GM21515 (cell line): ENCODE data around the gene NOD1.
A peak's percentile ranks its signal among the peaks of the same experiment; 100 is the strongest.
"Not testable (repeated sequence)": the region's sequence is repeated elsewhere in the genome, so short reads cannot be mapped to it uniquely, and the experiment has no call there.

Source experiments
- ATAC-seq: cut with Tn5 transposase; IDR thresholded peaks from one replicate; pipeline ENCODE4 v1.9.1; 2021; ENCODE audit not compliant: unreplicated experiment

NOD1 gene

DNA sequence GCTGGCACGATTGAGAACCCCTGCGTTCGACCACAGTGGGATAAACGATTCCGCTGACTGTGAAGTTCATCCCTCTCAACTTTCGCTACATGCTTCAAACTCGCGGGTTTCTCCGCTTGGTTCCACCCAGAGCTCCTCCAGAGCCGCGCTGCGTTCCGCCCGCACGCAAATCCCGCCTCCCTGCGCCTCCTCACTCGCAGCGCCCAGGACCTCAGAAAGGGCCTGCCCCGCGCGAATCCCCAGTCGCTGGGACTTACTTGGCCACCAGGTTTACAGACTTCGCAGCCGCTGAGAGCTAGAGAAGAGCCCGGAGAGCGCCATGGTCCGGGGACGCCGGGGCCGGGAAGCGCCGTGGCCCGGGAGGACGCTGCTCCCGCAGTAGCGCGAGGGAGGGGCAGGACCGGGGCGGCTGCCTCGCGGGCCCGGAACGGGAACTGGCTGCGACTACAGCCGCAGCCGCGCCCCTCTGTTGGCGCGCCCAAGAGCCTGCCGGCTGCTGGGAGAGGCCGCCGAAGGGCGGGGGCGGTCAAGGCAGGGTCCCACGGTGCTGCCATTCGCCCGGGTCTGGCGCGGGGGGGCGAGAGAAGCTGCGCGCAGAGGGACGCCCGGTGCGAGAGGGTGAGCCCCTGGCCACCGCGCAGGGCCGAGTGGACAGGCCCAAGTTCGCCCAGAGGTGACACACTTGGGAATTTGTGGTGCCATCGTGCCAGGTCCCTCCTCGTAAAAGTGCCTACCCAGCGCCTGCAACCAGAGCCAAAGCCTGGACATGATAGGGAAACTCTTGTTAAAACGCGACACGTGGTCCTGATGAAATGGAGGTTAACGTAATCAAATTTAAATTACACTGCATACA is at the start of gene NOD1:
Gene NOD1 (minus strand): TSS at position 436 of the 853 bp plus-strand sequence. CDS start 21,863 bp downstream, outside the sequence.
- peak; percentile 95 for ATAC-seq

GRCh38 chr7:30527297-30527696 is 48.7 kb upstream of the NOD1 start:
- not testable (repeated sequence) for ATAC-seq

DNA sequence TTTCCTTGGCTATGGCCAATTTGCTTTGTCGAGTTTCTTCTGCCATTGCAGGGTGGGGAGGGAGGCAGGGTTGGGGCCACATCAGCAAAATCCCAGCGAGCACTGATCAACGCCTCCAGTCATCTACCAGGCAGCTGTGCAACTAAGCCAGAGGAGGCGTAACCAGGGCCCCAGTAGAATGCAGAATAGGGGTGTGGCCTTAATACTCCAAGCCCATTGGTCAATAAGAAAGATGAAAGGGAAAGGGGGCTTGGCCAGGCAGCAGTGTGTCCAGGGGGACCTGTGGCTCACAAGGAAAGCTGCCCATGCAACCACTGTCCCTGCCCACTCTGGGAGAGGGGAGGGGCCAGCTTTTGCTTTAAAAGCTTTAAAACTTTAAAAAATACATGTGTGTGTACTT is 47.6 kb upstream of the NOD1 start:
- ATAC-seq = no peak

DNA sequence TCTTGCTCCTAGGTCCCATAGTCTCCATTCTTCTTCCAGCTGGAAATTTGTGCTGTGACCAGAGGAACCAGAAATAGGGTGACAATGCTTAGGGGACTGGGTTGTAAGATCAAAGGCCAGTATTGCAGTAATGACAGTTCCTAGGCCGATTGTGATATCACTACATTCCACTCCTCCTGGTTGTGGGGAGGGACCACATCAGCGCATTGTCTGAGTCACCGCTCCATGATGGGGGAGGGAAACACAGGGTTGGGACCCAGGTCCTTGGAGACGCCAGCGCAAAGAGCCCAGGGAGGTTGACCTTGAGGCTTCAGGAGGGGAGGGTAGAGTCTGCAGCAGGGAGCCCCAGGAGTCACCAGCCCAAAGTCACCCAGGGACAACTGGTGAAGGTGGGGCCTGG is 46.8 kb upstream of the NOD1 start:
- ATAC-seq = no peak

- ATAC-seq = no peak
These were observed 46.0 kb upstream of the NOD1 start for GRCh38 chr7:30524545-30524944.

- no peak for ATAC-seq
These were observed 44.9 kb upstream of the NOD1 start for GRCh38 chr7:30523466-30523865.

DNA sequence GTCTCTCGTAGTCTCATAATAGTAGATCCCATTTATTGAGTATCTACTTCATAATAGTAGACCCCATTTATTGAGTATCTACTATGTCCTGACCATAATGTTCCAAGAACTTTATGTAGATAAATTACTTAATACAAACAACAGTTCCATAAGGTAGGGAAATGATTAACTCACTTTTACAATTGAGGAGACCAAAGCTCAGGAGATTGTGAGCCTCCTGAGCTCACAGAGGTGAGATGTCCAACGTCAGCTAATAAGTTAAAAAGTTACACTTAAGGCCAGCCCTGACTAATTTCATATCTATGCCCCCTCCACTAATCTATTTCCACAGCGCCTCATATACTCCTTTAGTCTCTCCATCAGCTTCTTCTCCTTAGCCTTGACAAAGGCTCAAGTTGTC is 43.6 kb upstream of the NOD1 start:
- no peak for ATAC-seq

DNA sequence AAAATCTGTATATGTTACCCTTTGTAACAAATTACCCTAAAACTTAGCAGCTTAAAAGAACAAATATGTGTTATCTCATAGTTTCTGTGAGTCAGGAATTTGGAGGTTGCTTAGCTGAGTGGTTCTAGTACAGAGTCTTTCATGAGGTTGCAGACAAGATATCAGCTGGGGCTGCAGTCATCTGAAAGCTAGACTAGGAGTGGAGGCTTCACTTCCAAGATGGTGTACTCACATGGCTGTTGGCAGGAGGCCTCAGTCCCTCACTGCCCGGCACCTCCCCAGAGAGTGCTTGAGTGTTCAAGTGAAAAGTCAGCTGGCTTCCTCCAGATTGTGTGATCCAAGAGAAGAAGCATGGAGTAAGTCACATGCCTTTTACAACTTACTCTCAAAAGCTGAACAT is 42.9 kb upstream of the NOD1 start:
- no peak for ATAC-seq

- ATAC-seq = no peak
These were observed 40.5 kb upstream of the NOD1 start for GRCh38 chr7:30519122-30519521.

DNA sequence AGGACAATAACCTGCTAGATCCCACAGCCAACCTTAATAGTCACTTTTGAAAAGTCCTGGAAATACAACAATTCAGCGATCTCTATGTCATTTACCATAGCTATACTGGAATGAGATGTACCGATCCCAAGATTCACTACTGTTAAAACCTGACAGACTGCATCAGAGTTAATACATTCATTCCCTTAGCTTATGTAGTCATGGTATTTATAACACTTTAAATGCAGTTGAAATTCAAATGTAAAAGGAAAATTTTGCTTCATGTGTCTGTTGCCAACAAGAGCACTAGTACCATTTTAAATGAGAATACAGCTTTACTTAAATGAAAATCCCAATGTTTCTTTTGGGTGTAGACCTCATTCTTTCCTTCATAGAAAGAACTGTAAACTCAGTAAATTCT is 37.2 kb upstream of the NOD1 start:
- ATAC-seq = no peak

DNA sequence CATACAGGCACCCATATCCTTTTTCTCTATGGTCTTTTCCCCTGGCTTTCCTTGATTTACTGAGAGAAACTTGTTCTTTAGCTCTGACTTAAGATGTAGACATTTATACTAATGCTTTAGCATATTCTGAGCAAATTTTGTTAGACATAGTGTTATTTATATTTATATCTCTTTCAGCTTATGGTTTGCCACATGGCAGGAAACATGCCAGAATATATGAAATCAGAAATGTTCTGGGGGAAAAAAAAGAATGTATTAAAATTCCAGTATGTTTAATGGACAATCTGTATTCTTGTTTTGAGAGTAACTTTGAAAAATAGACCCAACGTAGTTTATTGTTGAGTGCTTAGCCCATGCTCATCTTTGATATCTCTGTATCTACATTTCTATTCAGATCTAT is 36.2 kb upstream of the NOD1 start:
- ATAC-seq = no peak

DNA sequence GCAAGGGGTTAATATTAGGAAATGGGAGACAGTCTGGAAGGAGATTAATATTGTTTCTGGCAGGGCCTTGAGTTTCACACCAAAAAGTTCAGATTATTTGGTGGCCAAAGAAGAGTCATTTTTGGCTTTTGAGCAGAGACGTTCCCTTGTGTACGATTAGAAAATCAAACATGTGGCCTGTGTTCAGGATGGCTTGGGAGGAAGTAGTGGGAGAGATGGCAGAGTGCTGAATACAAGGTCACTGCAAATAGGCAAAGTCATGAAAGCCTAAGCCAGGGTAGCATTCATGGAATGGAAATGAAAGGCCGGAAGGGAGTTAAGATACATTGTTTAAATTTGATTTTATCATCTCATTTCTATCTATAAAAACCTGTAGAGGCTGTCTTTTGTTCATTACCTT is 35.6 kb upstream of the NOD1 start:
- ATAC-seq = no peak

- ATAC-seq = no peak
These were observed 35.2 kb upstream of the NOD1 start for GRCh38 chr7:30513762-30514161.

DNA sequence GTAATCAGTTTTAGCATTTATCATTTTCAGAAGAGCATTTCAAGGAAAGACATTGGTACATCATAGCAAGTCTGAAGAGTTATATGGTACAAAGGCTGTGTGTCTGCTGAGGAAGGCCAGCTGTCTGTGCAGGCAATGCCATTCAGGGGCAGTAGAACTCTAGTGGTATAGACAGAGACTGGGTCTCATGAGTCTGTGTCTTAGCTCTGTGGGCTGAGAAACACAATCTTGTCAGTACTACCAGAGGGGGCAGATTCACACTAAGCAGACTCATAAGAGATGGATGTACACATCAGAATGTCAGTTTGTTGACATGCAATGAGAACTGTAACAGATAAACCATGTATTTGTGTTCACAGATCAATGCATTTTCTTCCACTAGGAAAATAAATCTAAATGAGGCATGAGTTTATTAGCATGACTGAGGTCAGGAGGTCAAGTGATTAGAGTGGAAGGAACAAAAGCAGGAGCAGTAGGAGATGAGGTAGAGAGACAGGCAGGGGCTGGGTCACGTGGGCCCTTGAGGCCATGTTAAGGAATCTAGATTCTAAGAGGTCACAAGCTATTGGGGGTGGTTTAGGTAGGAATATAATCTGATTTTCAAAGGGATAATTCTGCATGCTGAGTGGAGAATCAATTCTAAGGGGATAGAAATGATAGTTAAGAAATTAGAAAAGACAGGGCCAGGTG is 33.5 kb upstream of the NOD1 start:
- no peak for ATAC-seq

DNA sequence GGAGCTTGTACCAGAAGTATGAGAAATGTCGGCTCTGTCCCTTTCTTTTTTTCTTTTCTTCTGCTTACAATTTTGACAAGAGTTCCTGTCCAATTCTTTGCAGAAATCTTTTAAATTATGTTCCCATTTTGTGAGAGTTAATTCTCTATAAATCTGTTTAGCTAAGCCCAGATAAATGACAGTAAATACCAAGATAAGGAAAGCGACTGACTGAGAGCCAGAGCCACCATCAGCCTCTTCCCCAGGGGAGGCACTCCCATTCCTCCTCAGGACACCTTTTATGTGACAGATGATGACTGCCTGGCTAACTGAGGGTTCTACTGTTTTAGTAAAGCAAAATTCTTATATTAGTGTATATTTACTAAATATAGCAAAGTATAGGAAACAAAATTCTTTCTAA is 32.9 kb upstream of the NOD1 start:
- ATAC-seq = no peak

DNA sequence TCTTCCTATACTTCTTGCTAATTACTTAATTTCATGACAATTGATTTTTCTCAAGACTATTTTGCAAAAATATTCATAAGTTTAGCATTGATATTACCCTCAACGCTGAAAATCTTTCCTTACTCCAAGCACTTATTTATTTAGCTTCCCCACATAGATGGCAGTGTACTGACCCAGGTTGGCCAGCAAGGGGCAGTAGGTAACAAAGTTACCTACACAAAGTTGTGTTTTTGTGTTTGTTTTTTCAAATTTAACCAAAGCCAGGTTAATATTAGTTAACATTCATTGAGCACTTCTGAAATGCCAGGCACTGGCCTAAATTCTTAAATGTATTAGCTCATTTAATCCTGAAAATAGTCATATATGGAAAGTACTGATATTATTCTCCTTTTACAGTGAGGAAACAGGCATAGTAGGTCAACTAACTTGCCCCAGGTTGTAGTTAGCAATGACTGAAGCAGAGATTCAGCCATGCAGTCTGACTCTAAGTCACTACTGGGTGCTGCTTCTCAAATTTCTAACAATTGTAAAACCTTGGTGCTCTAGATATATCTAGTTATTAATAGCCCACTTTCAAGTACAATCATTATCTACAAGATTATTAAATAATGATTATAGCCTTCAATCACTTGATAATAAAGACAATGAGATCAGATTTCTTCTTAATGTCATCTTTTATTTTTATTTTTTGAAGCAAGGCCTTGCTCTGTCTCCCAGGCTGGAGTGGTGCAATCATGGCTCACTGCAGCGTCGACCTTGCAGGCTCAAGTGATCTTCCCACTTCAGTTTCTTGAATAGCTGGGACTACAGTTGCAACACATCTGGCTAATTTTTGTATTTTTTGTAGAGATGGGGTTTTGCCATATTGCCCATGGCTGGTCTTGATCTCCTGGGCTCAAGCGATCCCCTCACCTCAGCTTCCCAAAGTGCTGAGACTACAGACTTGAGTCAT is 31.8 kb upstream of the NOD1 start:
- ATAC-seq = no peak

DNA sequence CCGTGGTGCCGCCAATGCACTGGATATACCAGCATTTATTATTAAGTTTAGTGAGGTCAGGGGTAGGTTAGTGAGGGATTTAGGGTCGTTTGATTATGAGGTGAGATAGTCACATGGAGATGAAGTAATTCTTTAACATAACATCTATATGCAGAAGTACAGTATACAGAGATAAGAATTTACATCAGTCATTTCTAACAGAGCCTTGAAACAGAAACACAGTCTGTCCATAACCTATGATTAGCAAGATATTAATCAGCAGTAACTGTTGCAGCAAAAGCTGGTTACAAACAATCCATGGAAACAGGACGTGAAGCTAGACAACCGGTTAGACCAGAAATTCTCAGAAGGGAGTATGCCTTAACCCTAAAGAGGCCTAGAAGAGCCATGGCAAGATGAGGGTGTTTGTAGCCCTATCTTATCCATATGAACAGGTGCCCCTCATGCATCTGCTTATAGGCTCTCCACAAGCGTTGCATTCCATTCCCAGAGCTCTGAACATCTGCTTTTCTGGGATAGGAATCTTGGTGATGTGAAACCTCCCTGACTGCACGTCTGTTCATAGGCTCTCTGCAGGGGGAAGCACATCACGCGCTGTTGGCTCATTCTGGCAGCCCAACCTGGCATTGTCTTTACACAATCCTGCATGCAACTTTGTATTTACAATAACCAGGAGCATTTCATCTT is 30.7 kb upstream of the NOD1 start:
- ATAC-seq = not testable (repeated sequence)

- not testable (repeated sequence) for ATAC-seq
These were observed 28.8 kb upstream of the NOD1 start for GRCh38 chr7:30507346-30507900.

- no peak for ATAC-seq
These were observed 26.7 kb upstream of the NOD1 start for GRCh38 chr7:30505174-30505697.
